ENCODE measurements around the gene NGF.
"Not testable (repeated sequence)": the region's sequence is repeated elsewhere in the genome, so short reads cannot be mapped to it uniquely, and the experiment has no call there.

The NGF gene

DNA sequence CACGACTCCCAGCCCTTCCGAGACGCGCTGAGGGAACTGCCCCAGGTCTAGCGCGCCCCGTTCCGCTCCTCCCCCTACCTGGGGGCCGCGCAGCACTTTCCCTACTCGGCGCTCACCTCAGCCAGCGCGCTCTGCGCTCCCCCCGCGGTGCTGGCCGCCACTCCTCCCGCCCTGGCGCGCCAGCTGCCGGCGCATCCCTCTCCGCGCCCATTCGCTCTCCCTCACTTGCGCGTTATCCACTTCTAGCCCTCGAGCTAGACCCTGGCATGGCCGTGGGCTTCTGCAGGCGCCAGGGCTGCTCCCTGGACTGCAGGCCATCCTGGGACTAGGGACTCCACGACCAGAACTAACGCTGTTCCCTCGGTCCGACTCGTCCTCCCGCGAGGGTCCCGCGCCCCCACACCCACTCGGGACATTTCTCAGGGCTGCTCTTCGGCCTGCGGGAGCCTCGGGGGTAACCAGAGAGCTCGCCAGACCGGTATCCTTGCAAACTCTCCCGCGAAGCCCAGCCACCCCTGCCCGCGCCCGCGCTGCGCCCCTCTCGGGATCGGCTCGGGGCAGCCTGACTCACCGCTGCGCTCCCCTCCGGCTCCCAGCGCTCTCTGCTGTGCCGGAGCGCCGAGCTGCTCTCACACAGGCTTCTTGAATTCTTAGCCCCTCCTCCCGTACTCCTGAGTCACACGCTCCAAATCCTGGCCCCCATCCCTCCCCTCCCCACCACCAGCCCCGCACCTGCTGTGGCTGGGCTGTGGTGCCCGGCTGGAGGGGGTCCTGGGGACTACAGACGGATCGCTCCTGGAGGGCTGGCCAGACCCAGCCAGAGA is at the start of gene NGF:
Gene NGF (minus strand): TSS at position 617 of the 824 bp plus-strand sequence. CDS start 51,454 bp downstream, outside the sequence.
- no peak for DNase-seq

DNA sequence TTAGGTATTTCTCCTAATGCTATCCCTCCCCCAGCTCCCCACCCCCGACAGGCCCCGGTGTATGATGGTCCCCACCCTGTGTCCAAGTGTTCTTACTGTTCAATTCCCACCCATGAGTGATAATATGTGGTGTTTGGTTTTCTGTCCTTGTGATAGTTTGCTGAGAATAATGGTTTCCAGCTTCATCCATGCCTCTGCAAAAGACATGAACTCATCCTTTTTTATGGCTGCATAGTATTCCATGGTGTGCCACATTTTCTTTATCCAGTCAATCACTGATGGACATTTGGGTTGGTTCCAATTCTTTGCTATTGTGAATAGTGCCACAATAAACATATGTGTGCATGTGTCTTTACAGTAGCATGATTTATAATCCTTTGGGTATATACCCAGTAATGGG is 45.4 kb upstream of the NGF start:
- not testable (repeated sequence) for DNase-seq

DNA sequence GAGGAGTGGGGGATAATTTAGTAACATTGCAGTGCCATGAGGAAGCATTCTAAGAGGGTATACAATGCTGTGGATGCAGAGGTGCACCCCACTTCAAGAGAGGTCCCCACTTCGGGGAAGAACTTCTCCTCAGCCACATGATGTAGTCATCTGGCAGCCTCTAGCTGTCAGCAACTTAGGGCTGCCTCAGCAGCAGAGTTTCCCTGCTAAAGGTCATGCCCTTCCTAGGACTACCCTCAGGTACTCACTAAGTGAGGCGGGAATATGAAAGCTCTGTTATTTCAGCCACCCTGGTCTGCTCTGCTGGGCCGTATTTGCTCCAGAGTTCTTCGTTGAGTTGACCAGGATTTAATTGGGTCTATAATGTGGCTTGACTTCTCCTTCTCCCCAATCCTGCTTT is 41.9 kb upstream of the NGF start:
- no peak for DNase-seq

DNA sequence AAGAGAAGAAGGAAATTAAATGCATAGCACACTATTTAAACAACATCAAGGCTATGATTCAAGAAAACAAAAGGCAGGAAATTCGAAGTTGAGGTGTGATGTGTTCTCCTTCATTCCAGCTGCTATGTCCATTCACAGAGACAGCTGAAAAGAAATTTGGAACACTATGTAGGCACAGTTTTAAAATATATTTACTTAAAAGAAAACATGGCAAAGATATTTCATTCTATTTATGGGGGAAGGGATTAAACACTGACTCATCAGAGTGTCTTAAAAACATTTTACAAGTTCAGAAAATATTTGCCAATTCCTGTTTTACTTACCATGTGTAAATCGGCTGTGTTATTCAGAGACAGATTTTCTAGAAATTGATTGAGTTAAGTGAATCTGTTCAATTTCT is 39.4 kb upstream of the NGF start:
- no peak for DNase-seq

DNA sequence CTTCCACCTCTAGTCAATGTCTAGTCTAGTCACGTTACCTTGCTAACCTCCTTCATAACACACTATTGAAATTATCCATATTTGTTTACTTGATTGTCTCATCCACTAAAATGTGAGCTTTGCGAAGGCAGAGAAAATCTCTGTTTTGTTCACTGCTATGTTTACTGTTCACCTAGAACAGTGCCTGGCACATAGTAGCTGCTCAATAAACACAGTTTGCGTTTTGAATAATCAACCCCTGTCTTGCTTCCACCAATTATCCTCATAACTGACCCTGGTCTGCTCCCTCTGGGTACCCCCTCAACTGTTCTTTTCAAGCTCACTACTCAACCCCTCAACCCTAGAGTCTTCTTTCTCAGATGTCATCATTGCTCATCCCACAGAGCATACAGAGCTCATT is 36.5 kb upstream of the NGF start:
- DNase-seq, result no peak

DNA sequence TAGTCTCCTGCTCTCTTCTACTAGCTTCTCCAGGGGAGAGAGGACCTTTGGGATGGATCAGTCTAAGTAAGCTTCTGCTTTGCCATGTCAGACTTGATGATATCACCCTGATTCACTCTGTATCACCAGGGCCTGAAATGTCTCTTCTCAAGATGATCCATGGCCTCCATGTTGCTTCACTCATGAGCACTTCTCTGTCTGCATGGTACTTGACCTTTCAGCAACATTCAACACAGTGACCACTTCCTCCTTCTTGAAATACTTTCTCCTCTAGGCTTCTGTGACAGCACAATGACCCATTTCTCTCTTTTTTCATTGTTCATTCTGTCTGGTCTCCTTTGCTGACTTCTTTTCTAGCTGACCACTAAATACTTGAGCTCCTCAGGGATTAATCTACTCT is 35.3 kb upstream of the NGF start:
- DNase-seq, result no peak

DNA sequence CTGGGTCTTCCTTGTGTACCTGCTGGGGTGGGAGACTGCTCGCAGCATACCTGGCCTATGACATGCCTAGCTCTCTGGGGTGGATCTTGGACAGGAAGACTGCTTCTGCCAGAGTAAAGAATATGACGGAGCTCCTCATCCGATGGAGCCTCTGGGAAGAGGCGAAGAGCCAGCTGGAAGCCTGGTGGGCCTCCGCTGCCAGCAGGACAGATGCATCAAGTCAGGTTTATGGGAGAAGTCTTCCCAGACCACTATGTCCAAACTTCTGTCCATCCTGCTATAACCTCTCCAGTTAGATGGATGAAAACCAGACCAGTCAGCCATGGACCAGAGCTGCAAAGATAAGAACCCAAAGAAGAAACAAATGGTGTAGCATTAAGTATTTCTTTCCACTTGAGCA is 27.7 kb upstream of the NGF start:
- DNase-seq, result no peak

DNA sequence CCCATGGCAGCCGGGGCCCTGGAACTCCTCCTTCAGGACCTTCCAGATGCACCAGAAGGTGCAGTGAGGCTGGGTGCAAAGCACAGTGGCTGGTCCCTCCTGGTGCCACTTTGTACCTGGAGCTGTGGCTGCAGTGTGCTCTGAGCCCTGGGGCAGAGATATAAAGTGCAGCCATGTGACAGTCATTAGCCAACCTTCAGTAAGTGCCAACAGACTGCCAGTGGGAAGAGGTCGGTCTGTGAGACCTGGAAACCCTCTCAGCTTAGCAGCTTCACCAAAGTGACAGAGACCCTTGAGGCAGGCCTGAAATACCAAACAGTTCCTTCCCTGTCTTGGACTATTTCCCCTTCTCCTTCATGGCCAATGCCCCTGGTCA is 26.7 kb upstream of the NGF start:
- no peak for DNase-seq

DNA sequence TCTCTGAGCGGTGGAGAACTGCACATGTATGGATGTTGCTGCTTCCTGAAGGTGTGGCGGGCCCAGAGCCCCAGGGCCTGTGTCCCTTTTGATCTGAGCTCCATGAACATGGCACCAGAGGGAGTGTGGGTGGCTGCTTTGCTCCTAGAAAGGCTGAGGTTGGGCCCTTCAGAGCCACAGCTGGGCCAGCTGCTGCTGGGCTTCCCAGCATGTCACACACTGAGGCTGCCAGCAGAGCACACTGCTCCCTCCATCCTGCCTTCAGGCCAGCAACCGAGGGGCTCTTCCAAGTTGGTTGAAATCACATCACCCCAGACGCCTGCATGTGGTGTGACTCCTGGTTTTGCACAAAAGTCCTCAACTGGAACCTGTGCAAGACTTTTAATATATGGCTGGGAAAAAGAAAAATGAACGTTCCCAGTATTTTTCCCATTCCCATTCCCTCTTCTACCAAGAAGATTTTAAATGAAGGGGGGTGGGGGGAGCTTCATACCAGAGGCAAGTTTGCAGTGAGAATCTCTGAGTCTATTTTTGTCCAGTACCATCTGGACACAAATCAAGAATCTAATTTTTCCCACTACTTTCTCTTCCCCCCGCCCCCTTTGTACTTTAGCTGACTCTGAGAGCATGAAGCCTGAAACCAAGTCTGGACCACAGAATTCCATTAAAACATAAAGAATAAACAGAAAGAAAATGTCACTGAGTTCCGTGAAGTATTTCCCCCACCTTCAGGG is 26.2 kb upstream of the NGF start:
- DNase-seq, result no peak

DNA sequence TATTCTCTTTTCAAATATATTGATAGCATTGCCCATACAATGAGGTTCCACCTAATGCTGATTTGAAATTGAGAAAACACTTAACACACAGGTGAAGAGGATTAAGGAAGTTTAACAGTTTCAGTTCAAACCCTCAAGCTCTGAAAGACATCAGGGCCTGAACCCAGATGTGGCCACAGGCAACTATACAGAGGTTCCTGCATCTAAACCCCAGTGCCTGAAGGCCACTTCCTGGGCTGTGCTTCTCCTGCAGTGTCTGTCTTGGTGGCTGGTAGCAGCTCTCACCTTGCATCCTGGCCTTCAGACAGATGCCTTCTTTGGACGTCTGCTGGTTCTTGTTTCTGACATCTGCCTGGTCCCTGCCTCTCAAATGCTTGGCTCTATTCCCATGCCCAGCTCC is 25.1 kb upstream of the NGF start:
- no peak for DNase-seq

DNA sequence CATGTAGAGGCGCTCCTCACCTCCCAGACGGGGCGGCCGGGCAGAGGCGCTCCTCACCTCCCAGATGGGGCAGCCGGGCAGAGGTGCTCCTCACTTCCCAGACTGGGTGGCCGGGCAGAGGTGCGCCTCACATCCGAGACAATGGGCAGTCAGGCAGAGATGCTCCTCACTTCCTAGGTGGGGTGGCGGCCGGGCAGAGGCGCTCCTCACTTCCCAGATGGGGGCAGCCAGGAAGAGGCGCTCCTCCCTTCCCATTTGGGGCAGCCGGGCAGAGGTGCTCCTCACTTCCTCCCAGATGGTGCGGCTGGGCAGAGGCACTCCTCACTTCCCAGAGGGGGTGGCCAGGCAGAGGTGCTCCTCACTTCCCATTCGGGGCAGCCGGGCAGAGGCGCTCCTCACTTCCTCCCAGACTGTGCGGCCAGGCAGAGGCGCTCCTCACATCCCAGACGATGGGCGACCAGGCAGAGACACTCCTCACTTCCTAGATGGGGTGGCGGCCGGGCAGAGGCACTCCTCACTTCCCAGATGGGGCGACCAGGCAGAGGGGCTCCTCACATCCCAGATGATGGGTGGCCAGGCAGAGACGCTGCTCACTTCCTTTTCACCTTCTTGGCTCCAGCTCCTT is 22.6 kb upstream of the NGF start:
- not testable (repeated sequence) for DNase-seq

DNA sequence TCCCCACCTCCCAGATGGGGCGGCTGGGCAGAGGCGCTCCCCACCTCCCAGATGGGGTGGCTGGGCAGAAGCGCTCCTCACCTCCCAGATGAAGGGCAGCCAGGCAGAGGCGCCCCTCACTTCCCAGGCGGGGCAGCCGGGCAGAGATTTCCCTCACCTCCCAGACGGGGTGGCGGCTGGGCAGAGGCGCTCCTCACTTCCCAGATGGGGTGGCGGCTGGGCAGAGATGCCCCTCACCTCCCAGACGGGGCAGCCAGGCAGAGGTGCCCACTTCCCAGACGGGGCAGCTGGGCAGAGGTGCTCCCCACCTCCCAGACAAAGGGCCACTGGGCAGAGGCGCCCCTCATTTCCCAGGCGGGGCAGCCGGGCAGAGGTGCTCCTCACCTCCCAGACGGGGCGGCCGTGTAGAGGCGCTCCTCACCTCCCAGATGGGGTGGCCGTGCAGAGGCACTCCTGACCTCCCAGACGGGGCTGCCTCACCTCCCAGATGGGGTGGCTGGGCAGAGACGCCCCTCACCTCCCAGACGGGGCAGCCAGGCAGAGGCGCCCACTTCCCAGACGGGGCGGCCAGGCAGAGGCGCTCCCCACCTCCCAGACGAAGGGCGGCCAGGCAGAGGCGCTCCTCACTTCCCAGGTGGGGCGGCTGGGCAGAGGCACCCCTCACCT is 21.9 kb upstream of the NGF start:
- not testable (repeated sequence) for DNase-seq

DNA sequence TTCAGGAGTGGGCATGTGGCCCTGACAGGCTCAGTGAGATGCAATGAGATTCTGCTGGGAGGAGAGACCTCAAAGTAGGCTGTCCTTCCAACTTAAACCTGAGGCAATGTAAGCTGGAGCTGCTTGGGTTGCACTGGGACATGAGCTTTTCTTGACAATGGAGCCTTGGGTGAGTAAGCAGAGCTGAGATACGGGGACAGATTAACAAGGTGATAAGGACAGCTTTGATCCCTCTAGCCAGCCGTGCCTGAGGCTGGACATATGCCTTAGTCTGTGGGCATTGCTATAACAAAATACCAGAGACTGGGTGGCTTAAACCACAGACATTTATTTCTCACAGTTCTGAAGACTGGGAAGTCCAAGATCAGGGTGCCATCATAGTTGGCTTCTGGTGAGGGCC is 18.3 kb upstream of the NGF start:
- DNase-seq, result no peak

DNA sequence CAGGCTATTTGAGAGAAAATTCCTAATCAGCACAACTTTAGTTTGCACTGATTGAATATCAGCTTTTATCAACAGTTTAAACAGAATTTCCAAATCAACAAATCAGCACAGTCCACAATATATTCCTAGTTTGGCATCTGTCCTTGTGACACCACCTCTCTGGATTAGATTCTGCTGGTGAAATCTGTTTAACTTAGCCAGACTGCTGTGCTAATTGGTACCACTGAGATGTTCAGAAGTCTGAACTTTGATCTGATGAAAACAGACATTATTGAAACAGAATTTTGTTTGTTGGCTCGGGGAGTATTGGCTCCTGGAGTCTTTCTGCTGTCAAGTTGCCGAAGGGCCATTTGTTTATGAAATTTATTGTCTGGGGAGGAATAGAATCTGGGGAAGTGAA is 17.0 kb upstream of the NGF start:
- DNase-seq, result no peak

DNA sequence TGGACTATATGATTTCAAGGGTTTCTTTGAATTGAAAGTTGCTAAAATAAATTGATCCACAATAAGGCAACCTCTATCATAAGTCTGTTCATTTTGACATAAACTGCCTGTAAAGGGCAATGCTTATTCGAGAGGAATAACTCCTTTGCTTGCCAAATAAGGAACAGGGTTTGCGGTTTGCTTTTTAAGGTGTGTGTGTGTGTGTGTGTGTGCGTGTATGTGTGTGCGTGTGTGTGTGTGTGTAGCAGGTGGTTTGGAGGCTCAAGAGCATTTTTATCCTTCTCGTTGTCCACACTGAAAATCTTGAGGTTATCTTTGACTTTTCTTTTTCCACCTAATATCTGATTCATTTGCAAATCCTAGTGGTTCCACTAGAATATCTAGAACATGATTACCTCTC is 13.1 kb upstream of the NGF start:
- DNase-seq, result no peak

DNA sequence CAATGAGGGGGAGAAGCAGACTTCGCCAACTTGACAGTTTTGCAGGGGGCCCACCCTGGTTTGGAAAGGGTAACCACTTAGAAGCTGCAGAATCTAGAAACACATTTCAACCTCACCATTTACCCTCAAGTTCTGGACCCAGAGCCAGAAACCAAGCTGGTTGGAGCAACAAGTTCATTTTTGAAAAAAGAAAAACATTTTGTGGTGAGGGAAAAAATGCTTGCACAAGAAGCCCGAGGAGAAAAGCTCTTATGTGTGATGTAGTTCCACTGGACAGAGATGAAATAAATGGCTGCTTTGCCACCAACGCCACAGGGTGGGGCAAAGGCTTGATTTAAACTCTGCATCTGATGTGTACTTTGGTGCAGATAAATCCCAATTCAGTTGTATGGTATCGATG is 10.6 kb upstream of the NGF start:
- DNase-seq, result no peak

DNA sequence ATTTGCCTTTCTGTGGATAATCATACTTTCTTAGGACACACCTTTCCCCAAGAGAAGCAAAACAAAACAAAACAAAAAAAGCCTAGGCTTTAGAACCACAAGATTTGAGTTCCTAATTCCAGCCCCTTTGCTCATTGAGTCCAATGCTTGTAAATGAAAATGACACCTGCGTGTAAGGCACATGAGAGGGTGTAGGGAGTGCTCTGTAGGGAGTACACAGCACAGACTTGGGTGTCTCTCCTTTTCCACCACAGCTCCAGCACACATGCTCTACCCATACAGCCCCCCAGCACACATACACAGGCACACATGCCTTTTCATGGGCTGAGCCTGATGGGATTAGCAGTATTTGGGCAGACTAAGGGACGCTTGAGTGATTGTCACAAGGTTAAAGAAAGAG is 9.2 kb upstream of the NGF start:
- no peak for DNase-seq

DNA sequence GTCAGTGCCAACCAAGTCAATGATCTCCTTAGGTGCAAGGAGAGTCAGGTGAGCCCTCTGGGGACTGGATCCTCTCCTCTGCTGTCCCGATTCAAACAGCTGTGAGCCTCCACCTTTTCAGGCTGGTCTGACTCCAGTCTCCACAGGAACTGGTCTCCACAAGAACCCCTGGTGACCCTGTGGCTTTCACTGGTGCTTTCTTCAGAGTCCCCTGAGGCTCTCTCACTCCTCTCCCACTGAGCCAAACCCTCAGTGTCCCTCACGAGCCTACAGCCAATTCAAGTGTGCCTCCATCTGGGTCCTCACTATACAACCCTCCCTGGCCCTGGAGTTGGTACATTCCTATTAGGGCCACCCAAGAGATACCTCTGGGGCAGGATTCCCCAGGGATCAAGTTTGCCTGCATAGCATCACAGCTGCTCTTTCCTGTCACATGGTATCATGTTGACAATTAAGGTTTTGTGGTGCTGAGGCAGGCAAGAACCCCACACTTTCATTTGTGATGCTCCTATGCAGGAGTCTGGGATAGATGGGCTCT is 5.2 kb upstream of the NGF start:
- DNase-seq, result no peak

DNA sequence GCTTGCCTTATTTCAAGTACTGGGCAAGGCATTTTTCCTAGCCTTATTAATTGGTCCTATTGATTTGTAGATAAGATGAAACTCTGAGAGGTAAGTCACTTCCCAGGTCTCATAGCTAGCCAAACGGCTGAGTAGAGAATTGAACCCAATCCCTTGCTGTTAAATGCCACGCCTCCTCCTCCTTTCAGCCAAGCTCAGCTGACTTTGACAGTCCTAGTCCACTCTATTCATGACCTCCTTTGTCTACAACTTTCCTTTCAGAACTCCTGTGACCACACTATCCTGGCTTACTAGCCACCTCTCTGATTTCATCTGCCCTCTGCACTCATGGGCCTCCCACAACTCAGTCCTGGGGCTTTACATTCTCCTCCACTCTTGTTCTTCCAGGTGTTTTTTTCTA is 3.9 kb upstream of the NGF start:
- DNase-seq, result no peak

DNA sequence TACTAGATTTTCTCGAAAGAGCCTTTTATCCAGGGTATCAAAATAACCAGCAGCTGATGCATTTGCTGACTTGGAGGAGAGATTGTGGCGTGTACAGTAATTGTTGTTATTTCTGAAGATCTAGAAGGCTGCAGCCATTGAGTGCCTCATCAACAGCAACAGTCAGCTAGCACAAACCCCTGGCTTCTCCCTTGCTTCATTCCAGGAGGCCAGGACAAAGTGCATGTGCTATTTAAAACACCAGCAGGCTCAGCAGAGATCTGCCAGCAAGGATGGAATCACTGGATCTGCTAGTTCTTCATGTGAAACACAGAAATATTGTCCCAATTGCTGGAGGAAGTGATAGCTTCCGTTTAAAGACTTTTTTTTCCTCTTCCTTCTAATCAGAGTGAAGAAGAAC is 2.8 kb upstream of the NGF start:
- no peak for DNase-seq

DNA sequence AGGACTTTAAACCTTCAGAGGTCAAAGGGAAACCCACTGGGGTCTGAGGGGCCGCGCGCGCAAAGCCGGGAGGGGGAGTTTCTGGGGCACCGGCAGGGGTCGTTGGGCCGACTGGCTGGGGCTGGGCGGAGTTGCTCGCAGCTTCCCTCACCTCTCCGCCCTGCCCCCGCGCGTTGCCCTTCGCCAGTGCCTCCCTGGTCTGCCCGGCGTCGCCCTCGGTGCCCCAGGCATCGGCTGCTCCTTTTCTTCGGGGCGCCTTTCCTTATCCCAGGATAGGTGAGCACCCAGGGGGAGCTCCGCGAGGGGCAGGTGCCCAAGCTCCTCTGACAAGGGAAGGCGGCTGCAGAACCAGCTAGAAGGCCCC is 390 bp upstream of the NGF start:
- no peak for DNase-seq

DNA sequence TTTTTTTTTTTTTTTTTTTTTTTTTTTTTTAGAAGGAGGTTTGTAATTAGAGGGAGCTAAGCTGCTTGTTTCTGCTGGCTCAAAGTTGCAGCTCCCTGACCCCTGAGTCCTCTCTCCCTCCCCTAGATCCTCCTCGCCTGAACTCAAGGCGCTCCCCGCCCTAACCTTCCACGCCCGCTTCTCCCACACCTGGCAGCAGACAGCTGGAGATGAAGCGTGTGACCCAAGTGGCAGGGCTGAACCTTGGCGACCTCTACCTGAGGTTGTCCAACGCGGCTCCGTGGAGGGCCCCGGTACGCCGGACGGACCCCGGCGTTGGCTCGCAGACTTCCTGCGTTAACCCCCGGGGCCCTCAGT is 795 bp downstream of the NGF start:
- no peak for DNase-seq

DNA sequence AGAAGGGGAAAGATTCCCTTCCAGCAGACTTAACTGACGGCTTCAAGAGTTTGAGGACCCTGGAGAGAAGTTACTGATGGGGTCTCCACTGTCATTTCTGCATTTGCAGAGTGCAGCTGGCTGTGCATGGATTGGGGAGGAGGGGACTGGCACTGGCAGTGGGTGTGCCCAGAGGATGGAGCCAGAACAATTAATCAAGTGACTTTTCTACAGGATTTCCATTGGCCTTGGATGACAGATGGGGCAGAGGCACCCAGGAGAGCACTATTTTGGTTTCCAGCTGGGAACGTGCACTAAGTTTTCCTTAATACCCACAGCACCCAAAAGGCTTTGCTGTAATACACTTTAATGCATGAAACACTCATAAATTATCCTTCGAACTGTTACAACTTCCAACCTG is 1.3 kb downstream of the NGF start:
- no peak for DNase-seq
